ENCODE results near the gene SYT7. TPM values are rescaled to one million over a fixed set of nuclear protein-coding genes. Genes with fewer than 3 reads are reported as not detected.
A peak's percentile ranks its signal among the peaks of the same experiment; 100 is the strongest.

The SYT7 gene
- total RNA-seq, 1 donor from 2014 or later, result 4.1 TPM

DNA sequence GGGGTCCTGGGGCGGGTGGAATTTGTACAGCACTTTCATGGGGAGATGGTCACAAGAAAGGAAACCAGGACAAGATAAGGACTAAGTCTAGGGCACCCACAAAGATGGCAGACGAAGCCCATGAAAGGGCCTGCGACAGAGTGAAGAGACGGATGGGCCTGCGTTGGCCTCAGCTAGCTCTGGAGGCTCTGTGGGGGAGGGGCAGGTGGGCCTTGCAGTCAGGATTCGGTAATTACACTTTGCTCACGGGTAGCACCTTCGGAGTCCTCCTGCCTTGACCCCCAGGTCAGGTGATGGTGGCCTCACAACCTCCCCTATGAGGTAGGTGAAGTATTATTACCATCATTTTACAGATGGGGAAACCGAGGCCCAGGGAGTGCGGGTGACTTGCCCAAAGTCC, 65.2 kb downstream of the SYT7 start:
- TF ChIP-seq, protein P1, sequence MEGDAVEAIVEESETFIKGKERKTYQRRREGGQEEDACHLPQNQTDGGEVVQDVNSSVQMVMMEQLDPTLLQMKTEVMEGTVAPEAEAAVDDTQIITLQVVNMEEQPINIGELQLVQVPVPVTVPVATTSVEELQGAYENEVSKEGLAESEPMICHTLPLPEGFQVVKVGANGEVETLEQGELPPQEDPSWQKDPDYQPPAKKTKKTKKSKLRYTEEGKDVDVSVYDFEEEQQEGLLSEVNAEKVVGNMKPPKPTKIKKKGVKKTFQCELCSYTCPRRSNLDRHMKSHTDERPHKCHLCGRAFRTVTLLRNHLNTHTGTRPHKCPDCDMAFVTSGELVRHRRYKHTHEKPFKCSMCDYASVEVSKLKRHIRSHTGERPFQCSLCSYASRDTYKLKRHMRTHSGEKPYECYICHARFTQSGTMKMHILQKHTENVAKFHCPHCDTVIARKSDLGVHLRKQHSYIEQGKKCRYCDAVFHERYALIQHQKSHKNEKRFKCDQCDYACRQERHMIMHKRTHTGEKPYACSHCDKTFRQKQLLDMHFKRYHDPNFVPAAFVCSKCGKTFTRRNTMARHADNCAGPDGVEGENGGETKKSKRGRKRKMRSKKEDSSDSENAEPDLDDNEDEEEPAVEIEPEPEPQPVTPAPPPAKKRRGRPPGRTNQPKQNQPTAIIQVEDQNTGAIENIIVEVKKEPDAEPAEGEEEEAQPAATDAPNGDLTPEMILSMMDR (conservative IDR thresholded peaks at IDR 0.05), result no peak
- Mint-ChIP-seq H3K27ac (ENCODE audit: unreplicated experiment) (no peak overlapping the region), H3K9me3 (no peaks in the 10 kb centered on the region), H3K4me3 (no peak overlapping the region), H3K4me1 (peaks cover 45% of the 10 kb centered on the region), H3K27me3 (ENCODE audit: low read depth) (peaks cover 5% of the 10 kb centered on the region), H3K36me3 (ENCODE audit: low read depth) (no peaks in the 10 kb centered on the region)
- no peak for DNase-seq (ENCODE audit: low read depth, low spot score)

DNA sequence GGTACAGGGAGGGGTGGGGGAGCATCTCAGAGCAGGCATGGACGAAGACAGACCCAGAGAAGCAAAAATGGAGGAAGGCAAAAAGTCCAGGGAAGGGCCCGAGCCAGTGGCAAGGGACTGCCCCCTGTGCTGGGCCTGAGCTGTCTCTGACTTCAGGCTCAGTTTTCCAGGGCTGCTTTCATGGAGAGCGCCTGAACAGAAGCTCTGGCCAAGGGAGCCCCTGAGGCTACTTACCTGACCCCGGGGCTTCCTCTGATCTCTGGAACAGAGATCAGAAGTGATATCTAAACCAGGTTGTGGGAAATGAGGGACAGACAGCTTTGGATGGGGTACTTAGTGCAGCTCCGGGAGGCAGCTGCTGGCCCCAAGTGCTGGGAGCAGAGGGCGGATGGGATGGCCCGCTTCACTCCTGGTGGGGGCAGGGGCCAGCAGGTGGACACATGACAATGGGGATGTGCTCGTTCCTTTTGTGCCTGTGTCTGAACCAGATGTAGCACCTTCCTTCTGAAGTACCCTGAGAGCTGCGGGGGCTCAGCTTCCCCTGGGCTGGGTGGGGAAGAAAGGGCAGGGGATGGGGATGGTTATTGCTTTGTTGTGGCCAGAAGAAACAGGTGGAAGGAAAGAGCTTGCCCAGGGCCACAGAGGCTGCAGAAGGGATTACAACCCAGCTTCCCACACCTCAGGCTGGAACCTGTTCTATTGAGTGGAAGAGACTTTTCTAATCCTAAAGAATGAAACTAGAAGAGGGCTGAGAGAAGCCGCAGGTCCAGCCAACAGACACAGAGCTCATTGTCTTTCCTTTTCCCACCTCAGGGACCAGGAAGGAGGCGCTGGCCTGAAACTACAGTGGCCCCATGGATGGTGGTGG, 66.6 kb downstream of the SYT7 start:
- Mint-ChIP-seq H3K27me3 (ENCODE audit: low read depth) (peaks cover 5% of the 10 kb centered on the region), H3K4me1 (peaks cover 48% of the 10 kb centered on the region), H3K36me3 (ENCODE audit: low read depth) (no peaks in the 10 kb centered on the region), H3K4me3 (no peak overlapping the region), H3K9me3 (no peaks in the 10 kb centered on the region), H3K27ac (ENCODE audit: unreplicated experiment) (peak overlapping the region; percentile 35)
- TF ChIP-seq, protein P1 (conservative IDR thresholded peaks at IDR 0.05), result no peak
- no peak for DNase-seq (ENCODE audit: low read depth, low spot score)

DNA sequence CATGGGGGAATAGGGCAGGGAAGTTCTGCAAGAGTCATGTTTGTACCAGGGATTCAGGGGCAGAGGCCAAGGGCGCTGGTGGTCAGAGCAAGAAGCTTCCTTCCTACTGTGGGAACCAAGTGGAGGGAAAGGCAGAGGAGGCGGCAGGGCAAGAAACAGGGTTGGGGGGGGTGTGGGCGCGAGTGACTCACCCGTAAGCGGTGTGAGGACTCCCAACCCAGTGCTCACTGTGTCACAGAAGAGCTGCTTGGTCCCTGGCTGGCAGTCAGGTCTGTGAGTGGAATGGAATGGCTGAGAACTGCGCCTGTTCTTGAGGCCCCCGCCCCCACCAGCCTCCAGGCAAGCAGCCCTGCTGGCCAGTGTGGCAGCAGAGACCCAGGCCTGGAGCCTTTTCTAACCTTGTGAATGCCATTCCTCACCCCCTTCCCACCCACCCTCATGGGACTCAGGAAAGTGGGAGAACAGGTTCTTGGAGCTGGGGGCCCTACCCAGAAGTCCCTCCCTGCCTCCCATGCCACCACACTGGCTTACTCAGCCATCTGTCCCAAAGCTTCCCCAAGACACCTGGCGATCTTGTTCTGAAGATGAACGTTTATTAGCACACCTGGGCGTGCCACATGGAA, 67.6 kb downstream of the SYT7 start:
- DNase-seq (ENCODE audit: low read depth, low spot score), result no peak
- H3K27ac Mint-ChIP-seq (ENCODE audit: unreplicated experiment), result peak overlapping the region; percentile 5
- no peaks in the 10 kb centered on the region for H3K36me3 Mint-ChIP-seq (ENCODE audit: low read depth)
- TF ChIP-seq, protein P1 (conservative IDR thresholded peaks at IDR 0.05), result no peak
- H3K27me3 Mint-ChIP-seq (ENCODE audit: low read depth), result peaks cover 6% of the 10 kb centered on the region
- no peak overlapping the region for H3K4me3 Mint-ChIP-seq
- H3K4me1 Mint-ChIP-seq, result peaks cover 48% of the 10 kb centered on the region
- H3K9me3 Mint-ChIP-seq, result no peaks in the 10 kb centered on the region

DNA sequence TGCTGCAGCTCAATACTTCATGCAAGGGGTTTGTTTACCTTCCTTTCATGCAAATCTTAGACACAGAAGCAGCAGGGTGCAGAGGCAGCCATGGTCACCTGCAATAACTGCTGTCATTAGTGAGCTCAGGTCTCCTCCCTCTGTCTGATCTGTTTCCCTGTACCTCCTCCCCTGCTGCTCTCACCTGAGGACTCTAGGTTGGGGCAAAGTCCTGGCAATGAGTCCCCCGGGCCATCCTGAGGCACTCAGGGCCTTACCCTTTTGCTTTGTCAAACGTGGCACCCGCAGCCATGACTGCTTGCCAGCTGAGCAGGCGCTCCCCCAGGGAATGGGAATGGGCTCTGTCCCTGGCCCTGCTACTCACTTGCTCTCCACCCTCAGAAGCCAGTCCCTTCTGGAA, 68.4 kb downstream of the SYT7 start:
- DNase-seq (ENCODE audit: low read depth, low spot score), result no peak
- no peaks in the 10 kb centered on the region for H3K9me3 Mint-ChIP-seq
- no peaks in the 10 kb centered on the region for H3K36me3 Mint-ChIP-seq (ENCODE audit: low read depth)
- TF ChIP-seq, protein P1 (conservative IDR thresholded peaks at IDR 0.05), result no peak
- peaks cover 54% of the 10 kb centered on the region for H3K4me1 Mint-ChIP-seq
- no peak overlapping the region for H3K4me3 Mint-ChIP-seq
- H3K27ac Mint-ChIP-seq (ENCODE audit: unreplicated experiment), result no peak overlapping the region
- peaks cover 15% of the 10 kb centered on the region for H3K27me3 Mint-ChIP-seq (ENCODE audit: low read depth)

DNA sequence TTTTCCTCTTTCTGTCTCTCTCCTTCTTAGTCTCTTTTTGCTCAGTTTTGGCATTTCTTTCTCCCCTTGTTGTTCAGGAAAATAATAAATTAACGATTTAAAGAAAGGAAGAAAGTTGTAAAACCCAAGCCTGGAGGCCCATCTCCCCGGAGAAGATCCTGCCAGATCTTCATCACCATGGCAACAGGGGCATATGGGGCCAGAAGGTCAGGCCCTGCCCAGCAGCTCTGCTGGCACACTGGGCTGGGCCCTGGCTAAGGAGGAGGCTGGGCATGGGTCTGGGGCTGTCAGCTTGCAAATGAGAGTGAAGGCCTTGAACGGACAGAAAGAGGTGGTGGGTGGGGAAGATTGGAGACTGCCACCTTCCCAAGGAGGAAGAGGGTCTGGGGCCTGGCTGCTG, 69.5 kb downstream of the SYT7 start:
- Mint-ChIP-seq H3K27ac (ENCODE audit: unreplicated experiment) (peak overlapping the region; percentile 6), H3K9me3 (no peaks in the 10 kb centered on the region), H3K36me3 (ENCODE audit: low read depth) (no peaks in the 10 kb centered on the region), H3K4me1 (peaks cover 50% of the 10 kb centered on the region), H3K27me3 (ENCODE audit: low read depth) (peaks cover 24% of the 10 kb centered on the region), H3K4me3 (peak overlapping the region; percentile 16)
- TF ChIP-seq, protein P1 (conservative IDR thresholded peaks at IDR 0.05), result no peak
- no peak for DNase-seq (ENCODE audit: low read depth, low spot score)
